Measurements from ENCODE around the gene TRPV5. TPM values are rescaled to one million over a fixed set of nuclear protein-coding genes. Genes with fewer than 3 reads are reported as not detected.

The TRPV5 gene
- total and polyA plus RNA-seq, 2 of the 4 experiments (the other 2 are of a cell fraction) = not detected

GRCh38 chr7:142960955-142961512 lies 27.5 kb upstream of the TRPV5 start:
- no peak overlapping the region for H3K23ac ChIP-seq (ENCODE audit: low read depth, low read length)
- no peaks in the 10 kb centered on the region for H3K27me3 ChIP-seq (ENCODE audit: control insufficient read depth, insufficient read depth, low read length)
- H3K79me1 ChIP-seq (ENCODE audit: low read depth in 1 of 2, low read length in 2 of 2) = no peaks in the 10 kb centered on the region
- no peak overlapping the region for H2AK9ac ChIP-seq (replicated peaks; ENCODE audit: low read depth, low read length, poor library complexity)
- no peaks in the 10 kb centered on the region for H3K36me3 ChIP-seq (ENCODE audit: control insufficient read depth, insufficient read depth, low read length)
- no TSS peak for BruUV-seq (replicated peaks)
- no peak overlapping the region for H3K9ac ChIP-seq (ENCODE audit: low read depth, low read length)
- no peak overlapping the region for H4K91ac ChIP-seq (ENCODE audit: insufficient read depth, low read depth, low read length)
- DNase-seq (no peak), ATAC-seq (ENCODE audit: low read depth) (no peak)
- in situ Hi-C loops (cut with MboI; ENCODE audit: low sequenced_read_pairs) (no loop called here), intact Hi-C loops (cut with micrococcal nuclease) (no loop called here), dilution Hi-C loops (cut with HindIII; ENCODE audit: low sequenced_read_pairs, unreplicated experiment) (no loop called here)
- H2AFZ ChIP-seq (replicated peaks; ENCODE audit: low read length, poor library complexity) = no peak overlapping the region
- H3K4me3 ChIP-seq (ENCODE audit: insufficient read depth, low read depth, low read length) = no peak overlapping the region
- no peak overlapping the region for H2BK5ac ChIP-seq (ENCODE audit: low read depth, low read length, poor library complexity, severe bottlenecking)
- no peak overlapping the region for H2BK15ac ChIP-seq (ENCODE audit: low read depth, low read length)
- H3K56ac ChIP-seq (ENCODE audit: extremely low read depth, insufficient read depth, low read length) = no peak overlapping the region
- 57% methylated on average over 3 of the region's 5 CpGs; no CpG with 5 or more reads in 1 of the 2 experiments for WGBS, 2 experiments (ENCODE audit: extremely low coverage in 2 of 2, insufficient read length in 1 of 2)
- no peak overlapping the region for H4K8ac ChIP-seq (ENCODE audit: low read depth in 2 of 2, low read length in 2 of 2)
- H3K4ac ChIP-seq (ENCODE audit: low read depth, low read length) = no peak overlapping the region
- H3K14ac ChIP-seq (replicated peaks; ENCODE audit: low read depth, low read length) = no peak overlapping the region
- no peak for TF ChIP-seq MAZ (IDR thresholded peaks at IDR 0.05; ENCODE audit: borderline replicate concordance, low read depth, low read length)
- no peak for TF ChIP-seq USF2 (IDR thresholded peaks at IDR 0.05; ENCODE audit: low read depth, low read length)
- no peak for TF ChIP-seq RFX5 (IDR thresholded peaks at IDR 0.05; ENCODE audit: low read depth, low read length)
- TF ChIP-seq RAD21 (IDR thresholded peaks at IDR 0.05; ENCODE audit: low read length) = no peak
- TF ChIP-seq MAFK (IDR thresholded peaks at IDR 0.05; ENCODE audit: low read depth, low read length) = no peak
- TF ChIP-seq NFE2L2 (IDR thresholded peaks at IDR 0.05; ENCODE audit: low read depth, low read length) = no peak
- no peak for TF ChIP-seq CHD1 (IDR thresholded peaks at IDR 0.05; ENCODE audit: low read depth, low read length)
- TF ChIP-seq CTCF (conservative IDR thresholded peaks at IDR 0.05; ENCODE audit: low read depth, low read length) = no peak
- TF ChIP-seq BHLHE40 (IDR thresholded peaks at IDR 0.05; ENCODE audit: low read depth, low read length) = no peak
- no peak for TF ChIP-seq MXI1 (IDR thresholded peaks at IDR 0.05; ENCODE audit: borderline replicate concordance, low read depth, low read length)
- no peak for TF ChIP-seq RCOR1 (IDR thresholded peaks at IDR 0.05; ENCODE audit: insufficient replicate concordance, low read length)
- TF ChIP-seq SMC3 (IDR thresholded peaks at IDR 0.05; ENCODE audit: low read depth, low read length) = no peak
- TF ChIP-seq FOS (IDR thresholded peaks at IDR 0.05; ENCODE audit: low read depth, low read length) = no peak
- no peak for TF ChIP-seq CEBPB (IDR thresholded peaks at IDR 0.05; ENCODE audit: low read depth, low read length)
- TF ChIP-seq POLR2A (IDR thresholded peaks at IDR 0.05; ENCODE audit: low read depth, low read length) = no peak
- no peak for TF ChIP-seq ELK1 (IDR thresholded peaks at IDR 0.05; ENCODE audit: borderline replicate concordance, low read depth, low read length)
- no peak overlapping the region for H4K5ac ChIP-seq (ENCODE audit: low read depth, low read length)
- H2BK20ac ChIP-seq (ENCODE audit: low read depth, low read length) = no peak overlapping the region
- H3K18ac ChIP-seq (ENCODE audit: low read depth, low read length) = no peak overlapping the region
- H4K20me1 ChIP-seq (ENCODE audit: insufficient read depth, low read length) = no peaks in the 10 kb centered on the region
- no peaks in the 10 kb centered on the region for H3K4me1 ChIP-seq (ENCODE audit: control insufficient read depth, insufficient read depth, low read length)
- H3K27ac ChIP-seq (ENCODE audit: insufficient read depth, low read length) = no peak overlapping the region
- H3K9me3 ChIP-seq (ENCODE audit: control insufficient read depth, insufficient read depth, low read length) = no peaks in the 10 kb centered on the region; the same call in 1 of the 2 replicates
- POLR2A ChIA-PET (ENCODE audit: unreplicated experiment) = no interaction called here
- H3K4me2 ChIP-seq (ENCODE audit: low read depth, low read length) = no peak overlapping the region
- no peaks in the 10 kb centered on the region for H3K9me1 ChIP-seq (ENCODE audit: insufficient read depth, low read length)
- H2BK120ac ChIP-seq (ENCODE audit: low read depth, low read length) = no peak overlapping the region
- no peak overlapping the region for H2AK5ac ChIP-seq (ENCODE audit: low read depth, low read length)
- CTCF ChIA-PET = no interaction called here
